Fibroblast of peridontal ligament (primary cell): ENCODE measurements around the gene GFM1.
"Not testable (repeated sequence)": the region's sequence is repeated elsewhere in the genome, so short reads cannot be mapped to it uniquely, and the experiment has no call there.

Source experiments
- DNase-seq: peaks from one replicate; pipeline ENCODE4 v3.0.0-alpha.2; 2010; ENCODE audit errors: extremely low read depth

Gene GFM1

GRCh38 chr3:158678687-158679086, 34.4 kb downstream of the GFM1 start:
- DNase-seq: no peak

DNA sequence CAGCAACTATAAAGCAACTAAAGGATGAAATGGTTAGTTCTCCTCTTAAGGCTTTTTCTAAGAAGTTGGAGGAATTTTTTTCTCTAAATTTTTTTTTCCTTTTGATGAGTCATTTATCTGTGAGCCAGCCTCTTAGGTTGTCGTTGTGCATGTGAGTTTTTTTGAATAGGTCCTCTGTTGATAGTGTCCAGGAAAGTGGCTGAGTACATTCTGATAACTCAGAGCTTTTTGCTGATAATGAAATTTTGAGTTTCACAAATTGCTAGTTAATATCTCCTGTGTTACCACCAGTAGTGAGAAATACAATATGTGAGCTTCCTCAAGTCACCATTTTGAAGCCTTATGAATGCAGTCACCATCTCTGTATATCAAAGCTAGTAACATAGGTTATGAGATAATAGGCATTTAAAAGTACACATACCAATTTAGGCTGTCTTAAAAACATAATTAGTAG, 35.2 kb downstream of the GFM1 start:
- peak; percentile 51 for DNase-seq

GRCh38 chr3:158680861-158681260, 36.5 kb downstream of the GFM1 start:
- DNase-seq: no peak

- peak; percentile 96 for DNase-seq
These were observed 39.1 kb downstream of the GFM1 start for GRCh38 chr3:158683230-158683962.

GRCh38 chr3:158685159-158685558, 40.8 kb downstream of the GFM1 start:
- DNase-seq: no peak

DNA sequence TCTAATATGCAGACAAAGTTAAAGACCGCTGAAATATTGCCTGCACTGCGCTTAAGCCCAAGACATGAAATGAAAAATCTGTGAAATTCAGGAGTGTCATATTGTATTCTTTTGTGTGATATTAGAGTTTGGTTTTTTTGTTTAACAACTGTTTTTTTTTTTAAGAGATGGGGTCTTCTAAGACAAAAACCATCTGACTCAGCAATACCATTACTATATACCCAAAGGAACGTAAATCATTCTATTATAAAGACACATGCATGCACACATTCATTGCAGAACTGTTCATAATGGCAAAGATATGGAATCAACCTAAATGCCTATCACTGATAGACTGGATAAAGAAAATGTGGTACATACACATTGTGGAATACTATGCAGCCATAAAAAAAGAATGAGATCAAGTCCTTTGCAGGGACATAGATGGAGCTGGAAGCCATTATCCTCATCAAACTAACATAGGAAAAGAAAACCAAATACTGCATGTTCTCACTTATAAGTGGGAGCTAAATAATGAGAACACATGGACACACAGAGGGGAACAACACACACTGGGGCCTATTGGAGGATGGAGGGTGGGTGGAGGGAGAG, 49.6 kb downstream of the GFM1 start:
- not testable (repeated sequence) for DNase-seq

DNA sequence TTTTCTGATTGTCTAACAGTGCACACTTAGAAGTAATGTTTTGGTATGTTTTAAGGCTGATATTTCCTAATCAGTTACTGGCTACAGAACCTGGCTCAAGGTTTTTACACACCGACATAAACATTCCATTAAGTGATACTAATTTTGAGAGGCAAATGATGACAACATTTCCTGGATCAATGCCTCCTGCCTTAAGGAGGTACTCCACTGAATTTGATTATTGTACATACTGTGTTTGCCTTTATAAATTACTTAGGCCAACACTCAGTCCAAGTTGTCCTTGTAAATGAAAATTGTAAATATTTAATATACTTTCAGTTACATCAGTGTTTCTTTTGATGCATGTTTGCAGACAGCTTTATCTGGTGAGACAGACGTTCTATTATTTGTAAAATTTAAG, 52.3 kb downstream of the GFM1 start:
- DNase-seq: peak; percentile 25

GRCh38 chr3:158700559-158700958, 56.2 kb downstream of the GFM1 start:
- DNase-seq: no peak

DNA sequence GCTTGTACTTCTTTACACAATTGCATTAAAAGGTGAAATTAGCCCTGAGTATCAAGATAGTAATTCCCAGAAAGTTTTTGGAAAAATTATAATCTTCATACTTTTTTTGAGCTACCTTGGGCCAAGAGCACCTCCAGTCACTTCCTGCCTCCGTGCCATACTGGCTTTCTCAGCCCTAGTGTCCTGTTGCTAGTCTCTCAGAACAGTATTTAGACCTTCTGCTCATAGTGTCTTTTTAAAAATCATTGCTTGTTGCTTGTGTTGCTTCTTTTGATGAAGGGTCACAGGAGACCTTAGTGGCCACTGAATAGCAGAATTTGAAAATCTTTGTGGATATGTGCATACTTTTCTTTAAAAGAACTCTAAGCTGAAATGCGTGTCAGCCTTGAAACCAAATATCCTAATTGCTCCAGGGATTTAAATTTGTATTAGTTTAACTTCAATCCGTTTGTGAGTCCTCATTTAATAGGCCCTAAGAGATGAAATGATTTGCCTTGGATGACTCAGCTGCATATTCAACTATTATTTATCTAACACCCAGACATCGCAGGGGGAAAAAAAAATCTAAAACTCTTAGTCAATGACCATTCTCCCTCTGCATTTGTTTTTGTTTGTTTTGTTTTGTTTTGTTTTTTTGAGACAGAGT, 57.2 kb downstream of the GFM1 start:
- DNase-seq: peak; percentile 61

- no peak for DNase-seq
These were observed 58.6 kb downstream of the GFM1 start for GRCh38 chr3:158702815-158703481.

GRCh38 chr3:158703566-158703965, 59.2 kb downstream of the GFM1 start:
- no peak for DNase-seq

- DNase-seq: peak; percentile 100
These were observed 65.3 kb downstream of the GFM1 start for GRCh38 chr3:158709666-158710083.

DNA sequence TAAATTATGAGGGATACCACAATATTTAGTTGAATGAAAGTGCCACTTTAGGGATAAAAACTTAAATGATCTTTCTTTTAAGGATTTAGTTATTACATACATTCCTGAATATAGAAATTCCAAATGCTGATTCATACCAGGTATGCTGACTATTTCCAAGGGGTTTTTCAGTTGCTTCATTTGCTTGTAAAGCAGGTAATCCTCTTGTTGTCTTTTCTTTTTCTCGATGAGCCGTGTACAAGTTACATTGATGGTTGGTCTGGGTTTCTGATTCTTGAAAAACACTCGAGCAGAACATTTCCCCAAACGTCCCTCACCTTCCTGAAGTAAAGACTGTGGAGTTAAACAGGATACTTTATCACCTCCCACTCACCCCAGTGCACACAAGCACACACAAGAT, 66.3 kb downstream of the GFM1 start:
- DNase-seq: no peak

- peak; percentile 97 for DNase-seq
These were observed 67.6 kb downstream of the GFM1 start for GRCh38 chr3:158711886-158712285.

GRCh38 chr3:158712443-158712842, 68.1 kb downstream of the GFM1 start:
- DNase-seq: no peak

DNA sequence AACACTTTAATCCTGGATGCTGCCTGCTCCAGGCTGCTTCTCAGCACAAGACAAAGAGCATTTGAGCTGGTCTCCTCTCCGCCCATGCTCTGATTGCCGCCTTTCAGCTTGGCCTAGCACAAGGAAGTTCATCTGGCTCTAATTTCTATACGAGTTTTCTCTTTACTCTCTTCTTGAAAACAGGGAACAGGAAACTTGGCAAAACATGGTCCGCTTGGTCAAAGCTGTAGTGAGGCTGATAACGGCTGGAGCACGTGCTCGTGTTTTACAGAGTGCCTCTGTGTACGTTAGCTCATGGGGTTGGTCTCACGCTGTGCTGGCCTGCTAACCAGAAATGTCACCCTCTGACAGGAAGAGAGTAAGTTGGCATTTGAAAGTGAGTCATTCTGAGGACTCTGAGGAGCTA, 68.8 kb downstream of the GFM1 start:
- no peak for DNase-seq

GRCh38 chr3:158717576-158717975, 73.2 kb downstream of the GFM1 start:
- no peak for DNase-seq

GRCh38 chr3:158718490-158719170, 74.3 kb downstream of the GFM1 start:
- peak; percentile 95 for DNase-seq

DNA sequence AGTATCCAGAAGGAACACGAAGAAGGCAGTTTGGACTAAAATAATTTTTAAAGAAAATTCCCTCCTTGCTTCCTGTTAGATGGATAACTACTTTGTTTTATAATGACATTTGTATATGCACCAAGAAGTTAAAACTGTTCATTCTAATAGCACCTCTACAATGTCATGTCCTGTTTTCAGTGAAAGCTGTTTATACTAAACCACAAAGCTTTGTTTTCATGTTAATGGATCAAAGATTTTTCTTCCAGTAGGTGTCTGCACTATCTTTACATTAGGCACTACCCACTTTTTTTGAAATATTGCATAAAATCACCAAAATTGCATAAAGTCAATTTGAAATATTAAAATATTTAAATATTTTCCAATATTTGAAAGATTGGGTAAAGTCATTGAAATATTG, 77.8 kb downstream of the GFM1 start:
- DNase-seq: no peak

GRCh38 chr3:158723991-158724390, 79.7 kb downstream of the GFM1 start:
- no peak for DNase-seq

DNA sequence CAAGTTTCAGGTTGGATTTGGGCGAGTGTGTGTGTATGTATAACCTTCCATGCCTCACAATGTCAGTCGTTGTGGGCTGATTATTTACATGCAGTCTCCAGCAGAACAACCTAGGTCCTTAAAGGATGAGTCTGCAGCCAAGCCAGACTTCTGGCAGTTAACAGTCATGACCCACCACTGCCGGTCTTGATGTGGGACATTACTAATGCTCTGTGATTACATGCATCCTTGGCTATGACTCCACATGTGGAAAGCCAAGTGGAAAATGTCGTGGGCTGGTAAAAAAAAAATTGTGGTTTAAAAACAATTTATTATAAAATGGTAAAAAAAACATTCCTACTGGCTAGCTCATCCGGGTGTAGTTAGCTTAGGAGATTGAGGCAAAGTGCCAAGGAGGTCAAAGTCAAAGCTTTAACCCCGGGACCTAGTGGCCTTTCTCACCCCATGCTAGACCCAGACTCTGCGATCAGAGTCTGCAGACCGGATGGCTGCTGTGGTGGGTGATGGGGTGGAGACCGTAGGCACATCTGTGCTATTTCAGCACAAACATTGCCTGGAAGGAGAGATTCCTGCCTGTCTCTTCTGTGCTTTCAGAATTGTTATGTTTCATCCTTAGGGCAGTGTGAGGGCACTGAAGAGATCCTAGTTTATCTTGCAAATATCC, 81.2 kb downstream of the GFM1 start:
- DNase-seq: peak; percentile 98
